ENCODE measurements around the gene ZNF683.
A peak's percentile ranks its signal among the peaks of the same experiment; 100 is the strongest.

The ZNF683 gene

DNA sequence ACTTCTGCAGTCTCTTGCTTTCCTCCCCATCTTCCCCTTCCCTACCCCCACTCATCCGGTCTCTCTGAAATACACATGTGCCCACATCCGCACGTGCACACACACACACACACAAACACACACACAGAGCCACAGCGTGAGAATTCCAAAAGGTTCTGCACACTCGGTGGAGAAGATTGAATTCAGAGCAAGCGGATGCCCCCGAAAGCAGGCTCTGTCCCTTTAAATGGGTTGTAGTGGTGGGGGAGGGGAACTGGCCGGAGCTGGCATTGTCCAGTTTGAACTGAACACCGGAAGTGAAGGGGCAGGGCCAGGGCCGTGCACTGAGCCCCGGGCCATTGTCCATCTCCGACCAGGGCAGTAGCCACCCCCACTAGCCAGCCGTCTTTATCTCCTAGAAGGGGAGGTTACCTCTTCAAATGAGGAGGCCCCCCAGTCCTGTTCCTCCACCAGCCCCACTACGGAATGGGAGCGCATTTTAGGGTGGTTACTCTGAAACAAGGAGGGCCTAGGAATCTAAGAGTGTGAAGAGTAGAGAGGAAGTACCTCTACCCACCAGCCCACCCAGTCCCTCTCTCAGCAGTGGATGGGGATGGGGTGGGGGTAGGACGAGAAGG lies 36.7 kb upstream of the ZNF683 start:
- peak in 1 of 2 experiments; percentile 25 for DNase-seq (ENCODE audit: low read depth in 1 of 2, low spot score in 1 of 2)
- Histone ChIP-seq H3K27ac (replicated peaks) (no peak overlapping the region), H3K4me3 (replicated peaks; ENCODE audit: insufficient read depth, low read length) (no peak overlapping the region), H3K27me3 (ENCODE audit: insufficient read depth, poor library complexity, severe bottlenecking) (peaks cover 50% of the 10 kb centered on the region)
- TF ChIP-seq SPI1 (IDR thresholded peaks at IDR 0.05; ENCODE audit: borderline replicate concordance, low read depth), result no peak
- TF ChIP-seq, protein P1, sequence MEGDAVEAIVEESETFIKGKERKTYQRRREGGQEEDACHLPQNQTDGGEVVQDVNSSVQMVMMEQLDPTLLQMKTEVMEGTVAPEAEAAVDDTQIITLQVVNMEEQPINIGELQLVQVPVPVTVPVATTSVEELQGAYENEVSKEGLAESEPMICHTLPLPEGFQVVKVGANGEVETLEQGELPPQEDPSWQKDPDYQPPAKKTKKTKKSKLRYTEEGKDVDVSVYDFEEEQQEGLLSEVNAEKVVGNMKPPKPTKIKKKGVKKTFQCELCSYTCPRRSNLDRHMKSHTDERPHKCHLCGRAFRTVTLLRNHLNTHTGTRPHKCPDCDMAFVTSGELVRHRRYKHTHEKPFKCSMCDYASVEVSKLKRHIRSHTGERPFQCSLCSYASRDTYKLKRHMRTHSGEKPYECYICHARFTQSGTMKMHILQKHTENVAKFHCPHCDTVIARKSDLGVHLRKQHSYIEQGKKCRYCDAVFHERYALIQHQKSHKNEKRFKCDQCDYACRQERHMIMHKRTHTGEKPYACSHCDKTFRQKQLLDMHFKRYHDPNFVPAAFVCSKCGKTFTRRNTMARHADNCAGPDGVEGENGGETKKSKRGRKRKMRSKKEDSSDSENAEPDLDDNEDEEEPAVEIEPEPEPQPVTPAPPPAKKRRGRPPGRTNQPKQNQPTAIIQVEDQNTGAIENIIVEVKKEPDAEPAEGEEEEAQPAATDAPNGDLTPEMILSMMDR (IDR thresholded peaks at IDR 0.05; ENCODE audit: insufficient read depth, low read length), result no peak
- TF ChIP-seq, protein P2, sequence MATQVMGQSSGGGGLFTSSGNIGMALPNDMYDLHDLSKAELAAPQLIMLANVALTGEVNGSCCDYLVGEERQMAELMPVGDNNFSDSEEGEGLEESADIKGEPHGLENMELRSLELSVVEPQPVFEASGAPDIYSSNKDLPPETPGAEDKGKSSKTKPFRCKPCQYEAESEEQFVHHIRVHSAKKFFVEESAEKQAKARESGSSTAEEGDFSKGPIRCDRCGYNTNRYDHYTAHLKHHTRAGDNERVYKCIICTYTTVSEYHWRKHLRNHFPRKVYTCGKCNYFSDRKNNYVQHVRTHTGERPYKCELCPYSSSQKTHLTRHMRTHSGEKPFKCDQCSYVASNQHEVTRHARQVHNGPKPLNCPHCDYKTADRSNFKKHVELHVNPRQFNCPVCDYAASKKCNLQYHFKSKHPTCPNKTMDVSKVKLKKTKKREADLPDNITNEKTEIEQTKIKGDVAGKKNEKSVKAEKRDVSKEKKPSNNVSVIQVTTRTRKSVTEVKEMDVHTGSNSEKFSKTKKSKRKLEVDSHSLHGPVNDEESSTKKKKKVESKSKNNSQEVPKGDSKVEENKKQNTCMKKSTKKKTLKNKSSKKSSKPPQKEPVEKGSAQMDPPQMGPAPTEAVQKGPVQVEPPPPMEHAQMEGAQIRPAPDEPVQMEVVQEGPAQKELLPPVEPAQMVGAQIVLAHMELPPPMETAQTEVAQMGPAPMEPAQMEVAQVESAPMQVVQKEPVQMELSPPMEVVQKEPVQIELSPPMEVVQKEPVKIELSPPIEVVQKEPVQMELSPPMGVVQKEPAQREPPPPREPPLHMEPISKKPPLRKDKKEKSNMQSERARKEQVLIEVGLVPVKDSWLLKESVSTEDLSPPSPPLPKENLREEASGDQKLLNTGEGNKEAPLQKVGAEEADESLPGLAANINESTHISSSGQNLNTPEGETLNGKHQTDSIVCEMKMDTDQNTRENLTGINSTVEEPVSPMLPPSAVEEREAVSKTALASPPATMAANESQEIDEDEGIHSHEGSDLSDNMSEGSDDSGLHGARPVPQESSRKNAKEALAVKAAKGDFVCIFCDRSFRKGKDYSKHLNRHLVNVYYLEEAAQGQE (IDR thresholded peaks at IDR 0.05; ENCODE audit: insufficient replicate concordance, low read depth), result no peak
- no peak for TF ChIP-seq GABPA (IDR thresholded peaks at IDR 0.05; ENCODE audit: low read depth)
- TF ChIP-seq POLR2AphosphoS5 (IDR thresholded peaks at IDR 0.05; ENCODE audit: low read depth), result no peak

DNA sequence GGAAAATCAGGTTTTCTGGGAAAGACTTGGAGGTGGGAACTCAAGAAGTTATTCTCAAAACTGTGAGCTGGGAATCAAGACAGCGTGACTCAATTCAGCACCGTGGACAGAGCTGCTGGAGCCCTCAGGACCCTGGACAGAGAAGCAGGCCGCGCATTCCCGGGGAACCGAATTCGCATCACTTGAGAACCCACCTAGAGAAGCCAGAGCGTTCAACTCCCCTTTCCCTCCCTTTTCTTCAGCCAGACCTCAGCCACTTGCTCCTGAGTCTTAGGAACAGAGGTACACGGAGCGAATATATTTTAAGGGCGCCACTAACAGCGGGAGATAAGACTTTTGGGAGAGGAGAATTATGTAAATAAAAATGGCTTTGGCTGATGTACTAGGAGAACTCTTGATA lies 36.1 kb upstream of the ZNF683 start:
- Histone ChIP-seq H3K27me3 (ENCODE audit: insufficient read depth, poor library complexity, severe bottlenecking) (peaks cover 44% of the 10 kb centered on the region), H3K4me3 (replicated peaks; ENCODE audit: insufficient read depth, low read length) (no peak overlapping the region), H3K27ac (replicated peaks) (no peak overlapping the region)
- peak in 1 of 2 experiments; percentile 65 for DNase-seq (ENCODE audit: low read depth in 1 of 2, low spot score in 1 of 2)
- TF ChIP-seq SPI1 (IDR thresholded peaks at IDR 0.05; ENCODE audit: borderline replicate concordance, low read depth) (no peak), POLR2AphosphoS5 (IDR thresholded peaks at IDR 0.05; ENCODE audit: low read depth) (no peak), GABPA (IDR thresholded peaks at IDR 0.05; ENCODE audit: low read depth) (no peak)
- TF ChIP-seq, protein P1 (IDR thresholded peaks at IDR 0.05; ENCODE audit: insufficient read depth, low read length), result no peak
- TF ChIP-seq, protein P2 (IDR thresholded peaks at IDR 0.05; ENCODE audit: insufficient replicate concordance, low read depth), result peak; percentile 100

DNA sequence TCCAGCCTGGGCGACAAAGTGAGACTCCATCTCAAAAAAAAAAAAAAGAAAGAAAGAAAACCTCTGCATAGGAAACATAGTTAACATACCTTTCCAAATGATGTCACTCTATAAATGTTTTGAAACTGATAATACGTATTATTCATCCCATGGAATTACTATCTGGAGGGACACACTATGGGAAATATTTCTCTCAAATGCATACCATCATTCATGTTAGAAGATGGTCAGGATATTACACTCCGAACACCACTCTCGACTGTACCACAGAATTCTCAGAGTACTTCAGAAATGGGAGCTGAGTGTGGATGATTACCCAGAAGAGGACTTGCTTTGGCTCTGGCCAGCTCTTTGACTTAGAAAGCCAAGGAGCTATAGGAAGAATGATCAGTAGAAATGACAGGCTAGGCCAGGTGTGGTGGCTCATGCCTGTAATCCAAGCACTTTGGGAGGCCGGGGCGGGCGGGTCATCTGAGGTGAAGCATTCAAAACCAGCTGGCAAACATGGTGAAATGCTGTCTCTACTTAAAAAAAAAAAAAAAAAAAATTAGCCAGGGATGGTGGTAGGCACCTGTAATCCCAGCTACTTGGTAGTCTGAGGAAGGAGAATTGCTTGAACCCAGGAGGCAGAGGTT lies 32.8 kb upstream of the ZNF683 start:
- no peak overlapping the region for H3K4me3 ChIP-seq (replicated peaks; ENCODE audit: insufficient read depth, low read length)
- TF ChIP-seq, protein P2 (IDR thresholded peaks at IDR 0.05; ENCODE audit: insufficient replicate concordance, low read depth), result no peak
- TF ChIP-seq POLR2AphosphoS5 (IDR thresholded peaks at IDR 0.05; ENCODE audit: low read depth) (no peak), SPI1 (IDR thresholded peaks at IDR 0.05; ENCODE audit: borderline replicate concordance, low read depth) (no peak), GABPA (IDR thresholded peaks at IDR 0.05; ENCODE audit: low read depth) (no peak)
- TF ChIP-seq, protein P1 (IDR thresholded peaks at IDR 0.05; ENCODE audit: insufficient read depth, low read length), result no peak
- peaks cover 14% of the 10 kb centered on the region for H3K27me3 ChIP-seq (ENCODE audit: insufficient read depth, poor library complexity, severe bottlenecking)
- no peak for DNase-seq (ENCODE audit: low read depth in 1 of 2, low spot score in 1 of 2)
- H3K27ac ChIP-seq (replicated peaks), result no peak overlapping the region
